Right lobe of liver (tissue), 6 donors: ENCODE results near the gene MT1X. TPM values are rescaled to one million over a fixed set of nuclear protein-coding genes. Genes with fewer than 3 reads are reported as not detected.

Experiments used
- ATAC-seq, 4 donors: fragments of 200-7000 bp; cut with Tn5 transposase; one replicate each; pipeline ENCODE4 v1.9.1; 2020; ENCODE audit warnings: mild to moderate bottlenecking in 4 of 4, moderate library complexity in 4 of 4
- DNase-seq, 3 donors: peaks; one replicate each; pipeline ENCODE4 v3.0.0-alpha.2; 2020
- H3K27ac ChIP-seq, 3 donors: fragments of 200-600 bp; one replicate each; pipeline ENCODE4 v1.8.0; 2022
- H3K27me3 ChIP-seq, 2 donors: fragments of 200-600 bp; one replicate each; pipeline ENCODE4 v1.8.0; 2022
- H3K36me3 ChIP-seq, 4 donors: fragments of 200-600 bp; sonication (generic) in 1 of 4; one replicate each; pipeline versions ENCODE4 v1.5.1 to v1.8.0; 2017 to 2022; ENCODE audit warnings: control low read depth in 1 of 4
- H3K4me1 ChIP-seq, 4 donors: fragments of 200-600 bp; sonication (generic) in 1 of 4; one replicate each; pipeline versions ENCODE4 v1.5.1 to v1.8.0; 2017 to 2022; ENCODE audit warnings: control low read depth in 1 of 4
- H3K4me3 ChIP-seq, 3 donors: fragments of 200-600 bp; one replicate each; pipeline ENCODE4 v1.8.0; 2022
- H3K9me3 ChIP-seq, 4 donors: fragments of 200-600 bp; sonication (generic) in 1 of 4; one replicate each; pipeline versions ENCODE4 v1.5.1 to v1.8.0; 2017 to 2022; ENCODE audit warnings: control low read depth in 1 of 4
- CTCF ChIP-seq, 4 donors: fragments of 200-600 bp in 3 of 4; fragments of 450-650 bp in 1 of 4; IDR thresholded peaks; one replicate each; pipeline versions ENCODE4 v1.5.1 to v1.8.0; 2016 to 2022; ENCODE audit warnings: antibody characterized with exemption in 4 of 4, mild to moderate bottlenecking in 2 of 4
- POLR2A ChIP-seq: fragments of 450-650 bp; IDR thresholded peaks from one replicate; pipeline ENCODE4 v1.6.1; 2017; ENCODE audit warnings: antibody characterized with exemption, mild to moderate bottlenecking
- WGBS: methylation state at CpG from one replicate; pipeline ENCODE4 v1.1.6; 2018; ENCODE audit warnings: low coverage, low lambda C conversion rate; ENCODE audit not compliant: insufficient coverage; ENCODE audit errors: missing lambda C conversion rate; 5-methylcytosine and 5-hydroxymethylcytosine counted together
- intact Hi-C, 2 donors: fragments of 100-400 bp; cut with DNase I; formaldehyde crosslinking; loops; one replicate each; pipeline versions ENCODE4 v1.11.2 to v1.14.1; 2022
- total RNA-seq, 6 experiments: library from RNA; depleted of rRNA in 2 of 6; stranded (reverse); fragments of >200 nt in 2 of 6; fragmentation: NEBNext Ultra II Directional in 3 of 6; extraction: Animal tissue kit (Norgen Biotek cat#: 25700) in 3 of 6; gene quantifications; one replicate each; pipeline versions ENCODE4 v1.1.0 to v1.2.4, GENCODE V29; 2016 to 2023
- donor health status: DM: no; HTN: yes; CAD: no.
- donor health status: DM: no; HTN: no; CAD: no.
- donor health status: DM: no; HTN: no; CAD: no.
- donor health status: DM: no; HTN: yes; CAD: no.
- donor health status: DM: no; HTN: yes; CAD: no.

Gene MT1X
- total RNA-seq, 6 experiments from 2014 or later = 808 to 2,440 (median 1,620) TPM

- Histone ChIP-seq H3K27me3 (no peaks in the 10 kb centered on the region), H3K4me3 (no peak overlapping the region)
Measured at GRCh38 chr16:56709443-56710040, 27.3 kb downstream of the MT1X start.

DNA sequence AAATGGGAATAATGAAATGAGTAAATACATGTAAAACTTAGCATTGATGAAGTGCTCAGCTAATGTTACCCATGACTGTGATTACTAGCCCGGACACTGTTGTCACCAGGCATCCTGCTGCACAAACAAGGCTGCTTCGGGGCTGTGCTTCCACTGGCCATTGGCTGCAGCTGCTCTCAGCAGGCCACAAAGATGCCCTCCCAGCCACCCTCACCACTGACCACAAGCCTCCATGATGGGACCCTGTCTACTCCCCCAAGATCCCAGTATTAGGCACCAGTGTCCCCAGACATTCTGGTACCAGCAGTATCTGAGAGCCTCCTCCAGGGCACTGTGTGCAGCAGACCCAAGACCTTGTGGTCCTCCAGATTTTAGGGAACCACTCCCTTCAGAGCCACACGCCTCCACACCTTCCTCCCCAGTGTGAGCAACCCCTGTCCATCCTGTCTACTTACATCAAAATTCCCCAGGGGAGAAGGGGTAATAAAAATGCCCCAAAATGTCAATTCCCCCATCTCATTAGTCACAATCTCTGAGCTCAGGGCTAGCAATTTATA lies 28.0 kb downstream of the MT1X start:
- WGBS = 100% methylated on average over 1 of the region's 3 CpGs
- H3K9me3 ChIP-seq = no peaks in the 10 kb centered on the region
- no peak overlapping the region for H3K27ac ChIP-seq
- no peaks in the 10 kb centered on the region for H3K27me3 ChIP-seq
- no peaks in the 10 kb centered on the region for H3K36me3 ChIP-seq
- DNase-seq (no peak), ATAC-seq (no peak)
- H3K4me3 ChIP-seq = no peak overlapping the region
- intact Hi-C loops = no loop called here
- H3K4me1 ChIP-seq = no peaks in the 10 kb centered on the region
- TF ChIP-seq CTCF (IDR thresholded peaks at IDR 0.05) (no peak), POLR2A (no peak)

More at GRCh38 chr16:56709443-56710040, 27.3 kb downstream of the MT1X start:
- H3K4me1 ChIP-seq = no peaks in the 10 kb centered on the region
- TF ChIP-seq CTCF (IDR thresholded peaks at IDR 0.05) (no peak), POLR2A (no peak)
- H3K27ac ChIP-seq = no peak overlapping the region
- no peaks in the 10 kb centered on the region for H3K9me3 ChIP-seq
- 83% methylated on average over 4 of the region's 4 CpGs for WGBS
- H3K36me3 ChIP-seq = no peaks in the 10 kb centered on the region
- DNase-seq (no peak), ATAC-seq (no peak)
- intact Hi-C loops = no loop called here

- TF ChIP-seq POLR2A (no peak), CTCF (IDR thresholded peaks at IDR 0.05) (no peak)
- no peak for ATAC-seq
- 94% methylated on average over 2 of the region's 2 CpGs for WGBS
Measured at GRCh38 chr16:56711862-56712261, 29.6 kb downstream of the MT1X start.

DNA sequence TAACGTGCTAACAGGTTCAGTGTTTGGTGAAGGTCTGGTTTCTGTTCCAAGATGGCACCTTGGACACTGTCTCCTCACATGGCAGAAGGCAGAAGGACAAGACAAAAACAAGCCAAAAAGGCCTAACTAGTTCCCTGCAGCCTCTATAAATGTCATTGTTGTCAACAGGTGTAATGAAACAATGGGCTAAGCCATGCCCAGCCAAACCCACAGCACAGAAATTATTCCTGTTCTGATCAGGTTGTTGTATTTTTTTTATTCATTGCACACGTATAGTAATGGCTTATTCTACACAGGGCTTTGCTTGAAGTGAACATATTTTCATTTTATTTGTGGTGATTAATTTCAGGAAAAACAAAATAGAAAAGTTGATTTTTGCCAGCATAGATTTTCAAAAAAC lies 31.5 kb downstream of the MT1X start:
- Histone ChIP-seq H3K4me1 (no peaks in the 10 kb centered on the region), H3K27me3 (no peaks in the 10 kb centered on the region), H3K4me3 (no peak overlapping the region), H3K36me3 (no peaks in the 10 kb centered on the region), H3K27ac (no peak overlapping the region), H3K9me3 (no peaks in the 10 kb centered on the region)
- TF ChIP-seq CTCF (IDR thresholded peaks at IDR 0.05) (no peak), POLR2A (no peak)
- ATAC-seq (no peak), DNase-seq (no peak)
- intact Hi-C loops = no loop called here
- 85% methylated on average over 2 of the region's 2 CpGs for WGBS

More at GRCh38 chr16:56711862-56712261, 29.6 kb downstream of the MT1X start:
- Histone ChIP-seq H3K27me3 (no peaks in the 10 kb centered on the region), H3K4me3 (no peak overlapping the region), H3K9me3 (no peaks in the 10 kb centered on the region), H3K27ac (no peak overlapping the region), H3K4me1 (no peaks in the 10 kb centered on the region), H3K36me3 (no peaks in the 10 kb centered on the region)
- DNase-seq = no peak
- intact Hi-C loops = no loop called here
